ENCODE data around the gene ADRA2C. TPM values are rescaled to one million over a fixed set of nuclear protein-coding genes. Genes with fewer than 3 reads are reported as not detected.
A peak's percentile ranks its signal among the peaks of the same experiment; 100 is the strongest.

Gene ADRA2C
- total and polyA plus RNA-seq, 2 of the 13 experiments (the other 11 are each of a cell fraction or from before 2014, with no cell fraction given): 15.4 to 69.7 TPM

GRCh38 chr4:3791910-3792542, 25.8 kb downstream of the ADRA2C start (continued):
- TF ChIP-seq NFE2L1 (CRISPR knock-in tag; IDR thresholded peaks at IDR 0.05; ENCODE audit: borderline replicate concordance) (no peak), BRCA1 (CRISPR knock-in tag; IDR thresholded peaks at IDR 0.05) (no peak), THAP7 (CRISPR knock-in tag; IDR thresholded peaks at IDR 0.05) (no peak), FOXP1 (IDR thresholded peaks at IDR 0.05) (no peak), FOXP1 (CRISPR knock-in tag; IDR thresholded peaks at IDR 0.05) (no peak), AKNA (CRISPR knock-in tag; IDR thresholded peaks at IDR 0.05; ENCODE audit: borderline replicate concordance) (no peak), POGZ (CRISPR knock-in tag; IDR thresholded peaks at IDR 0.05) (0 out of 2 replicates have a peak, but pooled peaks have one; percentile 23), PHF20 (CRISPR knock-in tag; IDR thresholded peaks at IDR 0.05) (0 out of 2 replicates have a peak, but pooled peaks have one; percentile 29), ERF (CRISPR knock-in tag; IDR thresholded peaks at IDR 0.05) (peak; percentile 98), ZKSCAN8 (CRISPR knock-in tag; IDR thresholded peaks at IDR 0.05; ENCODE audit: borderline replicate concordance) (peak; percentile 71; the same call in 1 of the 2 replicates), SMYD3 (CRISPR knock-in tag; IDR thresholded peaks at IDR 0.05) (no peak), ZMAT3 (CRISPR knock-in tag; conservative IDR thresholded peaks at IDR 0.05) (peak; percentile 96), ZNF615 (CRISPR knock-in tag; IDR thresholded peaks at IDR 0.05; ENCODE audit: borderline replicate concordance) (no peak), PCBP1 (IDR thresholded peaks at IDR 0.05; ENCODE audit: borderline replicate concordance, low read depth, low read length) (no peak), HDAC2 (CRISPR knock-in tag; IDR thresholded peaks at IDR 0.05) (peak; percentile 96), RNF219 (CRISPR knock-in tag; IDR thresholded peaks at IDR 0.05) (no peak), ZNF7 (CRISPR knock-in tag; IDR thresholded peaks at IDR 0.05) (peak; percentile 66; the same call in 1 of the 2 replicates), ZNF446 (CRISPR knock-in tag; IDR thresholded peaks at IDR 0.05) (peak; percentile 90; the same call in 1 of the 2 replicates), ZNF17 (CRISPR knock-in tag; IDR thresholded peaks at IDR 0.05) (no peak), HOXA5 (CRISPR knock-in tag; IDR thresholded peaks at IDR 0.05) (peak; percentile 97), DZIP1 (CRISPR knock-in tag; IDR thresholded peaks at IDR 0.05) (peak; percentile 80)

All from HepG2 (cell line).